Right cardiac atrium (tissue), 5 donors: Measurements from ENCODE around the gene CA5B. TPM values are rescaled to one million over a fixed set of nuclear protein-coding genes. Genes with fewer than 3 reads are reported as not detected.
"Not testable (repeated sequence)": the region's sequence is repeated elsewhere in the genome, so short reads cannot be mapped to it uniquely, and the experiment has no call there.

Experiments
- ATAC-seq, 2 donors: fragments of 200-7000 bp; cut with Tn5 transposase; one replicate each; pipeline versions ENCODE4 v1.8.0 to v1.9.1; 2020; ENCODE audit warnings: moderate library complexity in 2 of 2, mild to moderate bottlenecking in 1 of 2
- DNase-seq, 3 donors: peaks; one replicate each; pipeline ENCODE4 v3.0.0-alpha.2; 2020
- H3K27ac ChIP-seq: one replicate; pipeline ENCODE4 v1.5.1; 2013; ENCODE audit warnings: mild to moderate bottlenecking, low read length, control low read depth, moderate library complexity
- H3K27me3 ChIP-seq: one replicate; pipeline ENCODE4 v1.6.1; 2013; ENCODE audit not compliant: control insufficient read depth, insufficient read depth
- H3K4me1 ChIP-seq: one replicate; pipeline ENCODE4 v1.6.1; 2013; ENCODE audit warnings: low read length; ENCODE audit not compliant: control insufficient read depth, insufficient read depth
- H3K4me3 ChIP-seq: one replicate; pipeline ENCODE4 v1.5.1; 2013; ENCODE audit warnings: low read length, control low read depth
- H3K9me3 ChIP-seq: one replicate; pipeline ENCODE4 v1.6.1; 2013; ENCODE audit warnings: low read length; ENCODE audit not compliant: control insufficient read depth
- WGBS: extraction: QIAGEN DNeasy Blood & Tissue Kit; methylation state at CpG from one replicate; pipeline ENCODE4 v1.1.7; 2013; 5-methylcytosine and 5-hydroxymethylcytosine counted together
- intact Hi-C, 4 donors: fragments of 100-400 bp; cut with DNase I; formaldehyde crosslinking; loops; one replicate each; pipeline versions ENCODE4 v1.11.0 to v1.14.0; 2022 to 2023
- long read RNA-seq, 4 donors: library from polyadenylated mRNA; unstranded; transcript quantifications; one replicate each; pipeline ENCODE4 v2.0.0, GENCODE V29; 2020 to 2021
- polyA plus RNA-seq: library from polyadenylated mRNA; stranded (reverse); fragments of 200-250 nt; gene quantifications from one replicate; pipeline ENCODE4 v1.2.3, GENCODE V29; 2013
- total RNA-seq, 4 donors: library from RNA; stranded (reverse); fragmentation: NEBNext Ultra II Directional; extraction: Animal tissue kit (Norgen Biotek cat#: 25700); gene quantifications; one replicate each; pipeline ENCODE4 v1.2.1, GENCODE V29; 2021
- donor health status: healthy with polysubstance abuse.
- donor health status: DM: no; HTN: yes; CAD: no.
- donor health status: DM: no; HTN: no; CAD: no.
- donor health status: DM: no; HTN: yes; CAD: no; lungs with severe emphysema.
- donor health status: DM: yes; HTN: yes; CAD: no.

The CA5B gene, protein sequence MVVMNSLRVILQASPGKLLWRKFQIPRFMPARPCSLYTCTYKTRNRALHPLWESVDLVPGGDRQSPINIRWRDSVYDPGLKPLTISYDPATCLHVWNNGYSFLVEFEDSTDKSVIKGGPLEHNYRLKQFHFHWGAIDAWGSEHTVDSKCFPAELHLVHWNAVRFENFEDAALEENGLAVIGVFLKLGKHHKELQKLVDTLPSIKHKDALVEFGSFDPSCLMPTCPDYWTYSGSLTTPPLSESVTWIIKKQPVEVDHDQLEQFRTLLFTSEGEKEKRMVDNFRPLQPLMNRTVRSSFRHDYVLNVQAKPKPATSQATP
- total RNA-seq: 1 to 10 TPM; 4.5 to 7.5 (median 6.6) TPM
- 2.1 TPM for polyA plus RNA-seq
- long read RNA-seq, donor 1, partial matches to known transcripts: 0 of 3 reads
- long read RNA-seq, donor 1, other reads (novel, unspliced or antisense): 3 of 3 reads
- long read RNA-seq, donor 2, partial matches to known transcripts: 0 of 2 reads
- long read RNA-seq, donor 2, other reads (novel, unspliced or antisense): 2 of 2 reads
- long read RNA-seq, donor 3, partial matches to known transcripts: 1 of 8 reads
- long read RNA-seq, donor 3, other reads (novel, unspliced or antisense): 7 of 8 reads
- long read RNA-seq, donor 4: 0 reads

DNA sequence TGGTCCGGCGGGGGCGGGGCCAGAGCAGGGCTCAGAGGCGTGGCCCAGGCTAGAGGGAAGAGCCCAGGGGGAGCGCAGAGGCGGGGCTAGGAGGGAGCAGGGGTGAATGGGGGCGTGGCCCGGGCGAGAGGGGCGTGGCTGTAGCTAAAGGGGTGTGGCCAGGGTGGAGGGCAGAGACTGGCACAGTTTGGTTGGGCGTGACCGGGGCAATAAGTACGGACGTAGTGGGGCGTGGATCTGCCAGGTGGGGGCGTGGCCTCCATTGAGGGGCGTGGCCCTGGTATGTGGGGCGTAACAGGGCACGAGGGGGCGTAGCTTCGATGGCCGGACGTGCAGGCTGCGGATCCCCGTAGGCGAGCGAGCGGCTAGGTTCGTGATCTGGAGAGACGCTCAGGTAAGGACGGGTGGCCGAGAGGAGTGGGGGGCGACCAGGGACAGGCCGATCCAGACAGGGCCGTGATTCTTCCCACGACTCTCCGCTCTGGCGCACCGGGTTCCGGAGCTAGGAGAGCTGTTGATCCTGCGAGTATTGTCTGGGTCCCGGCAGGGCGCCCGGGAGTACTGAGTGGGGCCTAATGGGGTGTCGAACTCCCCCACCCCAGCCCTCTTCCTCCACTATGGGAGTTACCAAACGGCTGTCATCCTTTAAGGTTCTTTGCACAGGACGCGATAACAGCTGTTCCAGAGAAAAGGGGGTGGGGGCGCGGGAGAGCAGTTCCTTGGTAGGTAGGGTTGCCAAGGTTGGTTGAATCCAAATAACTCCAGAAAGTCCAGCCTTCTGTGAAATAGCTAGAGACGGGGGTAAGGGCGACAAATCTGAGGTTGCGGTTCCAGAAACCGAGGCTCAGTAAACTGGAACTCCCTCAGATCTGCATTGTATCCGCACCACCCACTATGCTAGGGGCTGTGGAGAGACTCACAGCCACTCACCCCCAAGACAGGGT lies at the start of gene CA5B:
Gene CA5B (plus strand): TSS at position 312 of the 944 bp plus-strand sequence. CDS start 11,754 bp downstream, outside the sequence.
- ATAC-seq (peak; percentile 99 to 100), DNase-seq (peak; percentile 93 to 98 (median 96))
- no peaks in the 10 kb centered on the region for H3K27me3 ChIP-seq
- H3K9me3 ChIP-seq: no peaks in the 10 kb centered on the region
- intact Hi-C loops: no loop called here
- H3K4me1 ChIP-seq: peaks cover 2% of the 10 kb centered on the region
- peak within 1 kb of the TSS; percentile 27 for H3K27ac ChIP-seq
- peak within 1 kb of the TSS; percentile 43 for H3K4me3 ChIP-seq
- 4% methylated on average over 54 of the region's 55 CpGs for WGBS

DNA sequence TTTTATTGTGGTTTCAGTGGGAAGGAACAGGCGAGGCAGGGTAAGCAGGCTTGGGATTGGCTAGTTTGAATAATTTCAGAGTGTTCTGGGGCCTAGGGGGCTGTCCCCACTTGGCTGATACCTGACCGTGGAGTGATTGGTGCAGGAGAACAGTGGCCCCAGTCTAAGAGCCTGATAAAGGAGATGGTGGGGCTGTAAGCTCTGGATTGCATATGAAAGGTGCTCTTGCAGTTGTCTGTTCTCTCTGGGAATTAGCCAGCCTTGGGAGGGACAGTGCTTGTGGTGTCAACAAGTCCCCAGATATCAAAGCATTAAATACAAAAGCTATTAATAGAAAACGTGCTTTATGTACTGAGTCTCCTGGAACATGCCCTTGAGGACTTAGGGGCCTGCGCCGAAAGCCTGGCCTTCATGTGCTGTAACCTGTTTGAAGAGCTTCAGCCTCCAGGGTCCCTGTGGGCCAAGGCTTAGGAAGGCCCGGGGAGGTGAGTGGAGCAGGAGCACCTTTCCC lies 43.1 kb upstream of the CA5B start:
- intact Hi-C loops: no loop called here
- Histone ChIP-seq H3K27me3 (no peaks in the 10 kb centered on the region), H3K4me3 (no peak overlapping the region), H3K9me3 (no peaks in the 10 kb centered on the region), H3K4me1 (no peaks in the 10 kb centered on the region), H3K27ac (peak overlapping the region; percentile 99)
- DNase-seq (peak in 1 of 3 donors; percentile 62), ATAC-seq (peak; percentile 59 to 78)
- WGBS: 65% methylated on average over 6 of the region's 6 CpGs

DNA sequence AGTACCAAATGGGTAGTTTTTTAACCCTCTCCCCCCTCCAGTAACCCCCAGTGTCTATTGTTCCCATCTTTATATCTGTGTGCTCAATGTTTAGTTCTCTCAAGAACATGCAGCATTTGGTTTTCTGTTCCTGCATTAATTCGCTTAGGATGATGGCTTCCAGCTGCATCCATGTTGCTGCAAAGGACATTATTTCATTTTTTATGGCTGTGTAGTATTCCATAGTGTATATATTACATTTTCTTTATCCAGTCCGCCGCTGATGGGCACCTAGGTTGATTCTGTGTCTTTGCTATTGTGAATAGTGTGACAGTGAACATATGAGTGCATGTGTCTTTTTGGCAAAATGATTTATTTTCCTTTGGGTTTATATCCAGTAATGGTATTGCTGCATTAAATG lies 41.6 kb upstream of the CA5B start:
- no peak overlapping the region for H3K27ac ChIP-seq
- H3K4me3 ChIP-seq: no peak overlapping the region
- no peaks in the 10 kb centered on the region for H3K4me1 ChIP-seq
- DNase-seq: no peak
- intact Hi-C loops: no loop called here
- no peaks in the 10 kb centered on the region for H3K9me3 ChIP-seq
- H3K27me3 ChIP-seq: no peaks in the 10 kb centered on the region
- WGBS: 97% methylated on average over 3 of the region's 3 CpGs
- ATAC-seq: no peak

DNA sequence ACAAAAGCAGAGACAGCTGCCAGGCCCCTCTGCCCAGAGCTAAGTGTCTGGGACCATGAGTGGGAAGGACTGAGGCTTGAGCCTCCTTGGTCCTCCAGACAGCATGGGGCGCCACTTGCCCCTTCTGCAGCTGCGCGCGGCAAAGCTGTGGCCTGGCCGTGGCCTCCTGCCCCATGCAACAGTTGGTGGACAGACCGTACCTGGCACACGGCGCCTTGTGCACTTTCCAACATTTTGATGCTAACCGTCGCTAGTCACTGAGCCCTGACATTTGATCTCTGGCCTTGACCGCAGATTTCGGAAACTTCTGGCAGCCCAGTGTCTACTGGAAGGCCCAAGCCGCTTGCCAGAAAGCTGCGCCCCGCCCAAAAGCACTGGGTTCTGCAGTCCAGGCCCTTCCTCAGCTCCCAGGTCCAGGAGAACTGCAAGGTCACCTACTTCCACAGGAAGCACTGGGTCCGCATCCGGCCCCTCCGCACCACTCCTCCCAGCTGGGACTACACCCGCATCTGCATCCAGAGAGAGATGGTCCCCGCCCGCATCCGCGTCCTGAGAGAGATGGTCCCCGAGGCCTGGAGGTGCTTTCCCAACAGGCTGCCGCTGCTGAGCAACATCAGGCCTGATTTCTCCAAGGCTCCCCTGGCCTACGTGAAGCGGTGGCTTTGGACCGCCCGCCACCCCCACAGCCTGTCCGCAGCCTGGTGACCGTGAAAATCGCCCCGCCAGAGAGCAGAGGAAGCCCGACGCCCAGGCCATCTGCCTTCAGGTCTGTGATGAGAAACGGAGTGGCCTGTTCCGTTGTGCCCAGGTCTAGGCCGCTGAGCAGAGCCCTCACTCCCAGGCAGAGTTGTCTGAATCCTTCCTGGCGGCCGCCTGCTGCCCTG lies 35.3 kb upstream of the CA5B start:
- no peak for ATAC-seq
- DNase-seq: peak in 1 of 3 donors; percentile 35
- no peaks in the 10 kb centered on the region for H3K9me3 ChIP-seq
- WGBS: 99% methylated on average over 40 of the region's 40 CpGs
- H3K27me3 ChIP-seq: no peaks in the 10 kb centered on the region
- intact Hi-C loops: no loop called here
- no peak overlapping the region for H3K4me3 ChIP-seq
- no peak overlapping the region for H3K27ac ChIP-seq
- H3K4me1 ChIP-seq: no peaks in the 10 kb centered on the region

DNA sequence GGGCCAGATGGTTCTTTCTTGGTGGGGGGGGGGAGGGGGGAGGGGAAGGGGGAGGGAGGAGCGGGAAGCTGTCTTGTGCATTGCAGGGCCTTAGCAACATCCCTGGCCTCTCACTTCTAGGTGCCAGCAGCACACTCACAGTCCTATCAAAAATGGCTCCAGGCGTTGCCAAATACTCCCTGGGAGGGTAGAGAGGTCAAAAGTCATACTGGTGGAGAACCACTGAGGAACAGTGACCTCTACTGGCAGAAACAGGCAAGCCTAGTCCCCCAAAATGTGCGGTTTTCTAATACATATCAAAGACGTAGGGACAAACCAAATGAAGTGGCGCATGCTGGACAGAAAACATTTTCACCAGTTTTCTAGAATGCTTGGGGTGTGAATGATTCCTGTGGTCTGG lies 34.3 kb upstream of the CA5B start:
- ATAC-seq: peak; percentile 57 to 73
- WGBS: 60% methylated on average over 1 of the region's 5 CpGs
- intact Hi-C loops: not testable (repeated sequence)

DNA sequence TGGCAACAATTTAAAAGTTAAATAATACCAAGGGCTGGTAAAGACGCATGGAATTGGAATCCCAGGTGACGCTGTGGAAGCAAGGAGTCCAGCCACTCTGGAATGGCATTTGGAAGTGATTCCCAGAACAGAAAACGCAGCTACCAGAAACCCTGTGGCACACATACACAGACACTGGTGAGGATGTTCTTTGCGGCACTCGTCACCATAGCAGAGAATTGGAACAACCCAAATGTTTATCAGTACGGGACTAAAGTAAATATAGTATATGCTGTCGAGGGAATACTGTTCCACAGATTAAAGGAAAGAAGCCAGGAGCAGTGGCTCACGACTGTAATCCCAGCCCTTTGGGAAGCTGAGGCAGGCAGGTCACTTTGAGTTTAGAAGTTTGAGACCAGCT lies 33.8 kb upstream of the CA5B start:
- ATAC-seq, H3K9me3 ChIP-seq, H3K27ac ChIP-seq, H3K4me1 ChIP-seq, DNase-seq, H3K4me3 ChIP-seq, H3K27me3 ChIP-seq, intact Hi-C loops: not testable (repeated sequence)
- WGBS: 70% methylated on average over 5 of the region's 8 CpGs

More for the DNA sequence above, 34.3 kb upstream of the CA5B start:
- H3K27ac ChIP-seq, H3K27me3 ChIP-seq, H3K4me3 ChIP-seq, DNase-seq, H3K9me3 ChIP-seq, H3K4me1 ChIP-seq: not testable (repeated sequence)

DNA sequence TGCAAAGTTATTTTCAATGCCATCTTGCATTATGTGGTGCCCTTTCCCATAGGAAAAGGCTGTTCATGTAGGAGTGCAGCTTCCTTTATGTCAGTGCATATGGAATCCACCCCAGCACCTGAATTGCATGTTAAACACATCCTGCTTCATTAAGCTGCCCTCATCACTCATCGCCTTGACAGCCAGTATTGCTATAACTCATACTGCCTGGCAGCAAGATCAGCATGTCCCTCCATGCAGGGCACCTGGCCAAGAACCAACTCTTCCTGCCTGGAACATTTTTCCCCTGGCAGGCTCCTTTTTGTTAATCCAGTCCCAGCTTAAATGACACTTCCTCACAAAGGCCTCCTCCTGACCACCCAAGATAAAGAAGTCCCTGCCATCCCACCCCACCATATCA lies 23.5 kb upstream of the CA5B start:
- intact Hi-C loops: no loop called here
- Histone ChIP-seq H3K27me3 (no peaks in the 10 kb centered on the region), H3K27ac (no peak overlapping the region), H3K9me3 (no peaks in the 10 kb centered on the region), H3K4me3 (no peak overlapping the region), H3K4me1 (peaks cover 3% of the 10 kb centered on the region)
- ATAC-seq (peak; percentile 50 to 61), DNase-seq (peak; percentile 22 to 74 (median 57))
- WGBS: 76% methylated on average over 1 of the region's 1 CpG

DNA sequence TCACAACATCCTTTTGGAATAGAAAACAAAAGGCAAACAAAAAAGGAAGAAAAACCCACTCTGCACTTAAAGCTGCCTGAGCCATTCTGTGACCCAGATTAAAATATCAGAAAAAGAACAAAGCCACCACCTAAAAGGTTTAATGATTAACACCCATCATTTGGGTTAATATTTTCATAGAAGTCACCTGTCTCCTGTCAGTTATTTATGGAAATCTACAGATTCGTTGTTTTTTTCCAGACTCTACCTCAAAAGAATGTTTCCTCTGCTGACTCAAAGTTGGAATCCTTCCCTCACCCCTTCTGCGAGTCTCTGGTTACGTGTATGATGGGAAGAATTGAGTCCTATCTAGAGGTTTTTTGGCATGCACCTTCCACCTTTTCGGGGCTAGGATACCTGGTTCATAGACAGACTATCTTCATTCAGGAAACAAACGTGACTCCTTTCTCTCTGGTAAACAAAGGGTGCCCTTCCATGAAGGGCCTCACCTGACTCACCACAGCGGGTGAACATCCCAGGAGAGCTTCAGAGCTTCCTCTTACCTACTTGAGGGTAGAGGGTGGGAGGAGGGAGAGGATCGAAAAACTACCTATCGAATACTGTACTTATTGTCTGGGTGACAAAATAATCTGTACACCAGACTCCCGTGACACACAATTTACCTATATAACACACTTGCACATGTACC lies 19.6 kb upstream of the CA5B start:
- ATAC-seq (no peak), DNase-seq (no peak)
- 84% methylated on average over 9 of the region's 9 CpGs for WGBS
- intact Hi-C loops: no loop called here
- no peak overlapping the region for H3K4me3 ChIP-seq
- peaks cover 1% of the 10 kb centered on the region for H3K4me1 ChIP-seq
- no peaks in the 10 kb centered on the region for H3K27me3 ChIP-seq
- no peak overlapping the region for H3K27ac ChIP-seq
- no peaks in the 10 kb centered on the region for H3K9me3 ChIP-seq

DNA sequence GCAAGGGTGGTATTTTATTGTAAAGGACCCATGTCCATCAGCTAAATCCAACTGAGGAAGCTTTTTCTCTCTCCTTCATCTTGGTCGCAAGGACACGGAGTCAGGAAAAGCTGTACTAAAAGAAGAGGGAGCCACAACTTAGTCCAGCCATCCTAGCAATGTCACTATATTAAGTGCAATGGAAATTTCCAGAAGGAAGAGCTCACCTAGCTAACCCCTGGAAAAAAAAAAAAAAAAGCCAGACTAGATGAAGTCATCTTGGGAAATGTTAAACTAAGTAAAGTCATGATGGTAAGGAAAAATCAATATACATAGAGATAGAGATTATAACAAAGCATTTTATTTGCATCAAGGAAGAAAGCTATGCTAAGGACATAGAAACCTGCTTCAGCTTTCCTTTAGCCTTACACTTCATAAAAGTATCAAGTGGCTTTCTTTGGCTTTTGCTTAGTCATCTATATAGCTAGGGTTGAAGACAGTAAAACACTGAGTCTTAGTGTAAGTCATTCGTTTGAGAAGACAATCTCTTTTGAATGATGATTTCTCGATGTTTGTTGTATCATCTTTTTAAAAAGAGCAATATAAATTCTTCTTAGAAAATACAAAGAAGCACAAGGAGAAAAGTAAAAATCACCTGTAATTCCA lies 18.6 kb upstream of the CA5B start:
- DNase-seq (no peak), ATAC-seq (no peak)
- Histone ChIP-seq H3K27me3 (no peaks in the 10 kb centered on the region), H3K4me1 (peaks cover under 1% of the 10 kb centered on the region), H3K4me3 (no peak overlapping the region), H3K9me3 (no peaks in the 10 kb centered on the region), H3K27ac (no peak overlapping the region)
- intact Hi-C loops: no loop called here
- 85% methylated on average over 4 of the region's 4 CpGs for WGBS
